Germinal center (tissue), 1 donor: ENCODE measurements around the gene HMX1.

Source experiments
- DNase-seq: peaks from one replicate; pipeline ENCODE4 v3.0.0; 2012; ENCODE audit warnings: mixed read lengths, low spot score

HMX1 gene

GRCh38 chr4:8871417-8872401 lies at the start of gene HMX1:
TSS of gene HMX1 (minus strand) at chr4:8871839. CDS start at chr4:8871614, 225 bp downstream.
- DNase-seq: peak; percentile 20

DNA sequence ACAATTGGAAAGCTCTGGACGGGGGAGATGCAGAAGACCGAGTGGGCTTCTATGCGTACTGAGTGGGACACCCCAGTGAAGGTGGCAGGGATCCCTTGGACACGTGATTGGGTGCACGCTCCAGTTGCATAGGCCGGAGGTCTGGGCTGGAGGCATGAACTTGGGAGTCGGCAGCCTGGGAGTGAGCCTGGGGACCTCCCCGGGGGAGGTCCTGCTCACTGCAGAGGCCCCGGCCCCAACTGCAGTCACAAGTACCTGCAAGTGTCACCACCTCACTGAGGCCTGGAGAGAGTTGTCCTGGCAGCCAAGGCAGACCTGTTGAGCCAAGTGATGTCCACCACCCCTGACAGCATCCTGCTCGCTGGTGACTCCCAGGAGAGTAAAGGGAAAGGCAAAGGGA lies 49.3 kb upstream of the HMX1 start:
- peak; percentile 0 for DNase-seq

DNA sequence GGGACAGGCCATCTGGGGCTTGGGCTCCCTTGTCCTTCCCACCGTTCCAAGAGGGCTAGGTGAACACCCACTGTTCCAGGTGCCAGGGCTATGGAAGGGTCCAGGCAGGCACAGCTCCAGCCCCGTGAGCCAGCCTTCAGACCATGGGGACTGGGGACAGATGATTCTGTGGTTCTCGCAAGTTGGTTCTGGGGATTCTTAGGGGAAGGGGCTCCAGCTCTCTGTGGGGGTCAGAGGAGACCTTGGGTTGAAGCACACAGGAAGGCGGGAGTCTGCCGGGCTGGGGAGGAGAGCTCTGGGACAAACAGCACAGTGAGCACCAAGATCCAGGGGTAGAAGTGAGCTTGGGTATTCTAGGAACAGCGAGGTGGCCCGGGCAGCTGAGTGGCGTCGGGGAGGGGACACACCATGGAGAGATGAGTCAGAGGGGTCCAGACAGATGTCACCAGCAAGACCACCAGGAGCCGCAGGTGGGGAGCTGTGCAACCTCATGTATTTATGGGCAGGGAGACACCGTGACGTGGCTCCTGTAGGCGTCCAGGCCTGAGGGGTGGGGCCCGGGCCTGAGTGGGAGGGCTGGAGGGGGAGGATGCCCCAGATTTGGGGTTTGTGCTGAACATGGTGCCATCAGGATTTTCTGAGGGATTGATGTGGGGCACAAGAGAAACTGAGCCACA lies 48.8 kb upstream of the HMX1 start:
- DNase-seq: peak; percentile 0

- no peak for DNase-seq
These were observed 48.1 kb upstream of the HMX1 start for GRCh38 chr4:8919651-8920288.

DNA sequence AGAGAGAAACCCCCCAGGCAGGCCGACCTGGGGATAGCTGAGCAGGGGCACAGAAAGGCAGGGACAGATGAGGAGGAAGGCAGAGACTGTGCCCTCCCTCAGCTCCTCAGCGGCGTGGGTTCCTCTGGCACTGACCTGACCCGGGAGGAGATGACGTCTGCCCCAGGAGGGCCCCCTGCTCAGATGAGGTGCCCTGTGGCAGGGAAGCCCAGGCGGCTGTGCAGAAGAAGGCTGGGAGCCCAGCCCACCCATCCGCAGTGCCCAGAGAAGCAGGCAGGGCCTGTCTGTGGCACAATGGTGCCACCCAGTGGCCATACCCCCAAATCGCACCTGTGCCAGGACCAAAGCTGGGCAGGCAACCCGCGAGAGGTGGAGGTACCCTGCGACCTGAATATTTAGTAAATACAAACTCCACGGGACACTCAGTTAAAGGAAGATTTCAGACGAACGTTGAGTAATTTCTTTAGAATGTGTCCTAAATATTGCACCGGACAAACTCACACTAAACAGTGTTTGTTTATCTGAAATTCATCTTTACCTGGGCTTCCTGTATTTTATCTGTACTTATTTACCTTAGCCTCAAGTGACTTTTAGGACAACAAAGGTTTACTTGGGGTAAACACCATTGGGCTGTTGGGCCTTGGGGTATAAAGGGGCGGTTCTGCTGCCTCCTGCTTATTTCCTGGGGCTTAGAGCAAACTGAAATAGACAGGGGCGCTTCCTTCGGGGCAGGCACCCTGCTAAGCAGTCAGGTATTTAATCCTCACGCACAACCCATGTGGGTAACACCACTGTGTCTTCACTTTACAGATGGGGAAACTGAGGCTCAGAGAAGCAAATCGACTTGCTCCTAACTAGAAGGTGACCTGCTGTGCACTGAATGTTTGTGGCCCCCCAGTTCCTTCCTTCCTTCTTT lies 46.5 kb upstream of the HMX1 start:
- DNase-seq: peak; percentile 80

DNA sequence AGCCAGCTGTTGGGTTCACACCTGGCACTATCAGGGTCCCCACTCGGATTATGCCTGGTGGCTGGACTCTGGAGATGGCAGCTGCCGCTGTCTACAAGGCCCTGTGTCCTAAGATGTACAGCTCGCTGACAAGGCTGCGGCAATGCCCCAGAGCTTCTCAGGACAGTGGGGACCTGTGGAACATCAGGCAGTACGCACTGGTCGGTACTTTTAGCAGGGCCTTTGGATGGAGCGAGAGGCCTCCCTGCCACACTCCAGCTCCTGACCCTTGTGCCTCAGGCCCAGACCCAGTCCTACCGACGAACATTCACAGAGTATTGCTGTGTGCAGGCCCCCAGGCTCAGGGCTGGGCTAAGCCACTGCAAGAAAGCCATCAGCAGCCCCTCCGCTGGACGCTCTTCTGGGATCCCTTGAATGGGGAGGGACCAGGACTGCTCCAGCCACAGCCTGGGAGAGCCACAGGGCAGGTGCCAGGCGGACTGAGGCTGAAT lies 45.7 kb upstream of the HMX1 start:
- DNase-seq: no peak

GRCh38 chr4:8916906-8917305 lies 45.3 kb upstream of the HMX1 start:
- DNase-seq: no peak

DNA sequence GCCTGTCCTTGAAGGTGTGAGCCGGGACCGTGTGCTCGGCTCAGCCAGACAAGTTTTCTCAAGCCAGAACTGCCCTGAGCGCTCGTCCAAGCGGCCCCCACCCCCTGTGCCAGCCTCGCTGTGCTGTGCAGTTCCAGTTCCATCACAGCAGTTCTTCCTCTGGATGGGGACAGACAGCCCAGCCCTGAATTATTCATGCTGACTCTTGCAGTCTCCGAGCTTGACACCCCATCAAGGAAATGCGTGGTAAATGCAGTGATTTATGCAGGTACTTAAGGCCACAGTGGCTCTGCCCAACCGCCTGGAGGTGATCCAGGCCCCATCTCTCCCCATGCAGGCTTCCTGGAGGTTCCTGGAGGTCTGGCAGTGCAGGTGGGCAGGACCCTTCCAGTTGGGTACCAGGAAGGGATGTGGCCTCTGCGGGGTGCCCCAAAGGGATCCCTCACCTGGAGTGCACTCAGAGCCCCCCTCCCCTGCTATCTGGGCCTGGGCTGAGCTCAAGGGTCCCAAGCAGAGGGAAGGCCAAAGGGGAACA lies 44.8 kb upstream of the HMX1 start:
- DNase-seq: no peak

GRCh38 chr4:8915201-8916200 lies 43.9 kb upstream of the HMX1 start:
- DNase-seq: no peak

GRCh38 chr4:8914461-8915171 lies 43.0 kb upstream of the HMX1 start:
- no peak for DNase-seq

DNA sequence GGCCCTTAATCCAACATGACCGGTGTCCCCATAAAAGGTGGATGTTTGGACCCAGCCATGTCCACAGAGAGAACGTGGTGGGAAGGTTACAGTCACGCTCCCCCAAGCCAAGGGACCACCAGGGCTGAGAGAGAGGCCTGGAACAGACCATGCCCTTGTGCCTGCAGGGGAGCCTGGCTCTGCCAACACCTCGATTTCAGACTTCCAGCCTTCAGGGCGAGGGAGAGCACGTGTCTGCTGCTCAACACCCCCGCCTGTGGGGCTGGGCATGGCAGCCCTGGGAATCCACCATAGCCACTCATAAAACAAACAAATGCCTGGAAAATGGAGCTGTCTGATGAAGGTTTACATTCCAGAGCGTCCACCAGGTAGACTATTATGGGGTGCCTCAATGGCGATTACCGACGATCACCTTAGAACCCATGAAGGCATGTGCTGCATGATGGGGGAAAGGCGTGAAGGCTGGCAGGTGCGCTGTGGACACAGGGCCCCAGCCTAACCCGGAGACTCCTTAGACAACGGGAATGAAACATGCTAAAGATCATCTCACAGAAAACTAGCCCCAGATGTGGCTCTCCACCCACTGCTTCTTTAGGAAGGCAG lies 42.3 kb upstream of the HMX1 start:
- DNase-seq: no peak

DNA sequence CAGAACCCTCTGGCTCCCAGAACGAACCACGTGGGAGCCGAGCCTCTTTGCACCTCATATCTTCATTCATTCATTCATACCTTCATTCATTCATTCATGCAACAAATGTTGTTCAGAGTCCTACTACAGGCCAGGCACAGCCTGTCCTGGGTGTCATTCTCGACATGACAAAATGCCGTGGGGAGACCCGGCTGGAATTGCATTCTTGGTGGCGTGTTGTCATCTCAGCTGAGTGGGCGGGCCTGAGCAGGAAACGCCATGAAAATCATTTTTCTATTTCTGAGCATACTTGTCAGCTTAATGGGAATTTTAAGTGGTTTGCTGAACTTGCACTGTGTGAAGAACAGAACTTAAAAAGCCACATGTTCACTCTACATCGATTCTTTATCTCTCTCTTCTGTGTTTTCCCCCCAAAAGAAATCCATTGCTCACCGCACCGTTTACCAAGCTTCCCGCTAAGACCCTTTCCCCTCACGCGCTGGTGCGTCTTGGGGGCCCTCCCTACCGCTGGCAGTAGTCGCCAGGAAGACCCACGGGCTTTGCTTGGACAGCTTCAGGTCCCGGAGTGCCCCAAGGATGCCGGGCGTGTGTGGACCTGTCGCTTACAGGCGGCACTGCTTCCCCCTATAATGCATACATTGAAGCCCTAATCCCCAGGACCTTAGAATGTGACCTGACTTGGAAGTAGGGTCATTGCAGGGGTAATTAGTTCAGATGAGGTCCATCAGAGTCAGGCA lies 41.6 kb upstream of the HMX1 start:
- DNase-seq: no peak

DNA sequence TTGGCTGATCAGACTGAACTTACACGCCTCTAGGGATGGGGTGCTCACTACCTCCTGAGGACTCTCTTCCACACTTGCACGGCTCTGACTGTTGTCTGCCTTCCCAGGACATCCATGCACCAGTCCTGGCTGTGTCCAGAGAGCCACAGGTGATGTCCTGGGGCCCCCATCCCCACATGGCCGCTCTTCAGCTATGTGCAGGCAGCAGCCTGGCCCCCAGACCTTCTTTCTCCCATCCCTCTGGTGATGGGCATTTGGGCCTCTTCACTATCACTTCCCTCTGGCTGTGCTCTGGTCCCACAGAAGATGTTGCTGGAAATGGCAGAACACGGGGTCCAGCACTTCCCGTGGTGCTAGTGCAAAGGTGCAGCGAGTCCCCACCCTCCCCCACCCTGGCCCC lies 40.9 kb upstream of the HMX1 start:
- DNase-seq: no peak

DNA sequence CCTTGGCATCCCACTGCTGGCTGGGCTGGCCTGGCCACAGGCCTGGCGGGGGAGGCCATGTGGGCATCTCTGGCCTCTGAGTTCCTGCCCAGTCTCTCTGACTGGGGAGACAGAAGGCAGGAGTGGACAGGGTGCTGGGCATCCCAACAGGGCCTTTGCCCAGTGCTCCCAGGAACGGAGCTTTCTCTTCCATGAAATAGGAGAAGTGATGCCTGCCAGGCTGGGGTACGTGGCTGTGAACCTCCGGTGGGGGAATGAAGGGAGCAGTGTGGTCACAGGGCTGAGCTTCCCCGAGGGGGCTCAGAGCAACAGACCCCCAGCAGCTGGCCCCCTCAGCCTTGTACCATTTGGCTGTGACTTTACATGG lies 40.4 kb upstream of the HMX1 start:
- DNase-seq: no peak

DNA sequence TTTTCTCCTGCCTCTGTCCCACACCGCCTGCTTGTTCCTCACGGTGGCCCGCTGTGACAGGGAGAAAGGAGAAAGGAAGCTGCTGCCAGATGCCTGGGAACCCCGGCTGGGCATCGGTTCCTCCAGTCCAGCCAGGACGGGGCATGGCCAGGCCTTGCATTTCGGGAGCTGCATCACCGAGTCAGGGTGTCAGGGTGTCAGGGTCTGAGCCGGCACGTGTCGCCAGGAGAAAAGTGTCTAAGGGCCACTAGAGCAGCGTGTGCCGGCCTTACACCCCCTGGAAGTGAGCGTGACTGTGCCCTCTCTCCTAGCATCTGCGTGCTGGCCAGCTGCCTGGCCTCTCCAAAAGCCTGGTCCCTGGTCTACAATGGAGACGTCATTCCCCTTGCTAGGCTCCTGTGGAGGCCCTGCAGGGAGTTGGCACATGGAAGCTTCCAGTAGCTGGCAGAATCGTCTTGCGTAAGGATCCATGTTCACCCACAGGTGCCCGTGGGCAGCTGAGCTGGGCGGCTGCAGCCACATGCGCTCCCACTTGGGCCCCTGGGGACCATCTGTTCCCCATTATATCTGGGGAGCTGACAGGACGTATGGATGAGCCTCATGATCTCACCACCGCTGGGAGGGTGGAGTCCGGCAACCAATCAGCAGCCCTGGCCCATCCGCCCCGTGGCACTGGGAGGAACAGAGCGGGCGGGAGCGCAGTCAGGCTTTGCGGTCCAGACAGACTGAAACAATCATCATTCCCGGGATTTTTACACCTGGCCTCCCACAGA lies 39.9 kb upstream of the HMX1 start:
- no peak for DNase-seq

GRCh38 chr4:8910822-8911315 lies 39.2 kb upstream of the HMX1 start:
- DNase-seq: no peak

DNA sequence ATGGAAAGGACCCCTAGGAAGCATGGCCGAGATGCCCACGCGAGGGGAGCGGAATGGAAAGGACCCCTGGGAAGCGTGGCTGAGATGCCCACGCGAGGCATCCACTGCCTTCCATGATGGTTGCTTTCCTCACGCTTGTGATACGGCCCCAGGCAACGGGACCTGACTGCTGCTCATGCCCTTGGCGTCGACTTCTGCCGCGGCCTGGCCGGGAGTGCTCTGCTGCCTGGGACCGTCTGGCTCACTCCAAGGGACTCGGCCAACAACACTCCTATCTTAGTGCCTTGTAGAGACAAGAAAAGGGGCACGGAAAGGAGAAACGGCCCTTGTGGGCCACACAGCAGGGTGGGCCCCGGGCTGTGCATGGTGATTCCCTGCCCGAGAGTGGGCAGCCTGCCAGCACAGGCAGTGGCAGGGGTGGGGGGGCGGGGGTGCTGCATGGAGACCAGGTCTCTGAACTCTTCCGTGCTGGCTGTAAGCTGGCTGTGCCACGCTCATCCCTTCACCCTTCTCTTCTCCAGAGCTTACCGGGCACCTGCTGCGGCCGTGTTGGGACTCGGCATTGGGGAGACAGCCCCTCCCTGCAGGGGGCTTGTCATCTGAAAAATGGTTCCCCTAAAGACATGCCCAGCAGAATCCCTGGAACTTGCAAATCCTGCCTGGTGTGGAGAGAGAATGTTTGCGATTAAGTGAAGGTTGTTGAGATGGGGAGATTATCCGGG lies 38.6 kb upstream of the HMX1 start:
- no peak for DNase-seq
